ENCODE data around the gene CRMP1.

CRMP1 gene

GRCh38 chr4:5791654-5792053 lies 101.2 kb downstream of the CRMP1 start:
- no peak for TF ChIP-seq CTCF (IDR thresholded peaks at IDR 0.05; ENCODE audit: borderline replicate concordance, extremely low read depth, low read length, poor library complexity, severe bottlenecking)
- no peak for TF ChIP-seq EZH2 (IDR thresholded peaks at IDR 0.05; ENCODE audit: borderline replicate concordance, low read depth, low read length, severe bottlenecking)
- Histone ChIP-seq H3K9ac (ENCODE audit: low read depth, low read length) (no peak overlapping the region), H3K4me2 (ENCODE audit: insufficient read depth, low read length) (no peak overlapping the region), H4K20me1 (ENCODE audit: insufficient read depth, low read length) (no peaks in the 10 kb centered on the region), H2AFZ (ENCODE audit: low read depth, low read length) (no peak overlapping the region), H3K79me2 (ENCODE audit: insufficient read depth, low read length) (no peaks in the 10 kb centered on the region), H3K4me3 (ENCODE audit: low read depth in 1 of 2, low read length in 2 of 2) (no peak overlapping the region), H3K27me3 (ENCODE audit: insufficient read depth, low read length, poor library complexity) (no peaks in the 10 kb centered on the region), H3K36me3 (ENCODE audit: insufficient read depth, low read length) (no peaks in the 10 kb centered on the region), H3K4me1 (ENCODE audit: insufficient read depth, low read length) (no peaks in the 10 kb centered on the region), H3K9me3 (ENCODE audit: insufficient read depth, low read length, severe bottlenecking) (no peaks in the 10 kb centered on the region), H3K27ac (ENCODE audit: low read length) (no peak overlapping the region)
- no peak for ATAC-seq (ENCODE audit: insufficient read depth, low read depth)
- no peak for DNase-seq

- no peaks in the 10 kb centered on the region for H3K9me3 ChIP-seq (ENCODE audit: insufficient read depth, low read length, severe bottlenecking)
- no peaks in the 10 kb centered on the region for H3K36me3 ChIP-seq (ENCODE audit: insufficient read depth, low read length)
- ATAC-seq (ENCODE audit: insufficient read depth, low read depth) (no peak), DNase-seq (no peak)
- H3K27me3 ChIP-seq (ENCODE audit: insufficient read depth, low read length, poor library complexity) = no peaks in the 10 kb centered on the region
- H3K9ac ChIP-seq (ENCODE audit: low read depth, low read length) = no peak overlapping the region
- no peak overlapping the region for H2AFZ ChIP-seq (ENCODE audit: low read depth, low read length)
- no peaks in the 10 kb centered on the region for H4K20me1 ChIP-seq (ENCODE audit: insufficient read depth, low read length)
- H3K4me2 ChIP-seq (ENCODE audit: insufficient read depth, low read length) = no peak overlapping the region
- no peaks in the 10 kb centered on the region for H3K4me1 ChIP-seq (ENCODE audit: insufficient read depth, low read length)
- H3K79me2 ChIP-seq (ENCODE audit: insufficient read depth, low read length) = no peaks in the 10 kb centered on the region
- no peak overlapping the region for H3K4me3 ChIP-seq (ENCODE audit: low read depth in 1 of 2, low read length in 2 of 2)
- no peak overlapping the region for H3K27ac ChIP-seq (ENCODE audit: low read length)
- TF ChIP-seq EZH2 (IDR thresholded peaks at IDR 0.05; ENCODE audit: borderline replicate concordance, low read depth, low read length, severe bottlenecking) (no peak), CTCF (IDR thresholded peaks at IDR 0.05; ENCODE audit: borderline replicate concordance, extremely low read depth, low read length, poor library complexity, severe bottlenecking) (no peak)
Measured at GRCh38 chr4:5790546-5790857, 102.4 kb downstream of the CRMP1 start.

- Histone ChIP-seq H3K27ac (ENCODE audit: low read length) (no peak overlapping the region), H3K4me1 (ENCODE audit: insufficient read depth, low read length) (no peaks in the 10 kb centered on the region), H3K27me3 (ENCODE audit: insufficient read depth, low read length, poor library complexity) (no peaks in the 10 kb centered on the region), H3K4me3 (ENCODE audit: low read depth in 1 of 2, low read length in 2 of 2) (no peak overlapping the region), H3K9ac (ENCODE audit: low read depth, low read length) (no peak overlapping the region), H3K9me3 (ENCODE audit: insufficient read depth, low read length, severe bottlenecking) (no peaks in the 10 kb centered on the region), H2AFZ (ENCODE audit: low read depth, low read length) (no peak overlapping the region), H3K36me3 (ENCODE audit: insufficient read depth, low read length) (no peaks in the 10 kb centered on the region), H4K20me1 (ENCODE audit: insufficient read depth, low read length) (no peaks in the 10 kb centered on the region), H3K79me2 (ENCODE audit: insufficient read depth, low read length) (no peaks in the 10 kb centered on the region), H3K4me2 (ENCODE audit: insufficient read depth, low read length) (no peak overlapping the region)
- ATAC-seq (ENCODE audit: insufficient read depth, low read depth) (no peak), DNase-seq (no peak)
- TF ChIP-seq CTCF (IDR thresholded peaks at IDR 0.05; ENCODE audit: borderline replicate concordance, extremely low read depth, low read length, poor library complexity, severe bottlenecking) = no peak
- TF ChIP-seq EZH2 (IDR thresholded peaks at IDR 0.05; ENCODE audit: borderline replicate concordance, low read depth, low read length, severe bottlenecking) = no peak
Measured at GRCh38 chr4:5789141-5789540, 103.7 kb downstream of the CRMP1 start.

GRCh38 chr4:5788144-5788543 lies 104.7 kb downstream of the CRMP1 start:
- Histone ChIP-seq H3K79me2 (ENCODE audit: insufficient read depth, low read length) (no peaks in the 10 kb centered on the region), H4K20me1 (ENCODE audit: insufficient read depth, low read length) (no peaks in the 10 kb centered on the region), H3K27ac (ENCODE audit: low read length) (no peak overlapping the region), H3K4me1 (ENCODE audit: insufficient read depth, low read length) (no peaks in the 10 kb centered on the region), H3K9ac (ENCODE audit: low read depth, low read length) (no peak overlapping the region), H3K4me2 (ENCODE audit: insufficient read depth, low read length) (no peak overlapping the region), H2AFZ (ENCODE audit: low read depth, low read length) (no peak overlapping the region), H3K4me3 (ENCODE audit: low read depth in 1 of 2, low read length in 2 of 2) (no peak overlapping the region), H3K9me3 (ENCODE audit: insufficient read depth, low read length, severe bottlenecking) (no peaks in the 10 kb centered on the region), H3K36me3 (ENCODE audit: insufficient read depth, low read length) (no peaks in the 10 kb centered on the region), H3K27me3 (ENCODE audit: insufficient read depth, low read length, poor library complexity) (no peaks in the 10 kb centered on the region)
- DNase-seq (no peak), ATAC-seq (ENCODE audit: insufficient read depth, low read depth) (no peak)
- no peak for TF ChIP-seq CTCF (IDR thresholded peaks at IDR 0.05; ENCODE audit: borderline replicate concordance, extremely low read depth, low read length, poor library complexity, severe bottlenecking)
- no peak for TF ChIP-seq EZH2 (IDR thresholded peaks at IDR 0.05; ENCODE audit: borderline replicate concordance, low read depth, low read length, severe bottlenecking)
